PFSK-1 (cell line): Measurements from ENCODE around the gene GSE1.

ENCODE experiments used
- POLR2AphosphoS5 ChIP-seq: IDR thresholded peaks from 2 replicates; pipeline ENCODE4 v1.6.1; 2012; ENCODE audit warnings: low read depth, mild to moderate bottlenecking, control low read depth, low read length, moderate library complexity
- SIN3A ChIP-seq: IDR thresholded peaks from 2 replicates; pipeline ENCODE4 v1.6.1; 2012; ENCODE audit warnings: mild to moderate bottlenecking, low read length, moderate library complexity, borderline replicate concordance; ENCODE audit not compliant: insufficient read depth

DNA sequence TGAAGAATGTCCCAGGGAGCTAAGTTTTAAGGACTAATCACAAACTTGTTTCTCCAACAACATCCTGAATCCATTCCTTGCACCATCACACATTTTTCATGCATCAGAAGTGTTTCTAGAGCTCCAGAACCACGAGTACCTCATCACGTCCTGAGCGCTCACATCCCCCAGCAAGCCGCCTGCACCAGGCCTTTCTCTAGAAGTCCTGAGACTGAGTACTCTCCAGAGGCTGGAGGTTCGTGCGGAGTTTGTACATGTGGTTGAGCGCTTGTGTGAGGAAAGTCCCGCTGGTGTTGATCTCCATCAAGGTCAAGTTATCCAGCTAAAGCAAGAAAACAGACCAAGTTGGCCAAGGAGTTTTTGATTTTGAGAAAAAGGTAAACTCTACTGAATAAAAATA is 64.9 kb downstream of the GSE1 start:
- TF ChIP-seq POLR2AphosphoS5 (no peak), SIN3A (no peak)
